GM21786 (cell line): Measurements from ENCODE around the gene PHACTR1.

Source experiments
- ATAC-seq: cut with Tn5 transposase; IDR thresholded peaks from one replicate; pipeline ENCODE4 v1.9.1; 2021; ENCODE audit not compliant: unreplicated experiment

PHACTR1 gene

GRCh38 chr6:13013681-13014503 lies 297.3 kb downstream of the PHACTR1 start:
- no peak for ATAC-seq

DNA sequence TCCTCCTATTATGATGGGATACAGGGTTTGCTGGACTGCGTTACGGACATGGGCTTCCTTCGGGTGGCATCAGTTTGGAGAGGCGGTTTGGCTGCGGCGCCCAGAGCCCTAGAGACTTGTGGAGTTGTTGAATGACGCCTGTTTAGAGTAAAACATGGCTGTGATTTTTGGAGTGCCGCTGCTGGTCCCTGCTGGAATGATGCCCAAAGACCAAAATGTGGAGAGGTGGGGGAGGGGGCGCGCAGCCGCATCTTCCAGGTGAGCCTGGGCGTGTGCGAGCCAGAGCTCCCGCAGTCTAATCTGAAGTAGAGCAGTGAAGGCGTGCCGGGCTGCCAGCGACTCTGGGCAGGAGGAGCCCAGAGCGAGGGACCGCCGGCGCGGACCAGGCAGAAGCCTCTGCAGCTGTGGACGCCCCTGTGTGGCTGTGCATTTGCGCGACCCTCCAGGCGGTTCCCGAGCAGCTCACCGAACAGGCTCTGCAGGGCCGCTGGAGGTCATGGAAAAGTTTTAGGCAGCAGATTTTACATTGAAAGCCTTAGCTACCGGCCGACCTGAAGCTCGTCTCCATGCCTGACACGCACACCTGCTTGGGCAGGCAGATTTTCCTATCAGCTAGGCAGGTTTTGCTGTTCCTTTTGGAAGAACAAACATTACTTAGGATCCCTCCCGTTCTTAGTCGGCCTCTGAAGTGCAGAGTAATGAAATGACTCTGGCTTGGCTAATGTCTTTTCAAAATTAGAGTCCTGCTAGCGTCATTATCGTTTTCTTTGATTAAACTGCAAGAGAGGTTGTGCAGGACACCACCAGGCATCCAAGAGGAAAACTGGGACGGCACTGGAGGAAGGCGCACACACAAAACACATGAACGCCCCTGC lies 298.2 kb downstream of the PHACTR1 start:
- no peak for ATAC-seq

- no peak for ATAC-seq
Measured at GRCh38 chr6:13015379-13015681, 298.8 kb downstream of the PHACTR1 start.

DNA sequence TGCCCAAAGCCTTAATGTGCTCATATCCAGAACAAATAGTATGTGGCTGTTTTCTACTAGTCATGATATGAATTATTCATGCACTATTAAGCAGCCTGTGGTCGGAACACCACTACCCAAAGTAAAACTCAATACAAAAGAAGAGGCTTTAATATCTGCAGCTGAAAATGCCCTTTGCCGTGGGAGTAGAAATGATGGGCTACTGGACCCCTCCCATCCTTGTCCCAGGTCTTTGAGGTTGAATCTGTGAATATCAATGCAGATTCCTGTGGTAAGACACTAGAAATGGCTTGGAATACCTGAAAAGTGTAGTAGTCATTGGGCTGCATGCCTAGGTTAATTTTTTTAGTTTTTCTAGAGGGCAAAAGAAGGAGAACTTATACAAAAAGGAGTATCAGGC lies 308.0 kb downstream of the PHACTR1 start:
- ATAC-seq: no peak

GRCh38 chr6:13025893-13026499 lies 309.4 kb downstream of the PHACTR1 start:
- no peak for ATAC-seq

GRCh38 chr6:13026557-13026956 lies 310.0 kb downstream of the PHACTR1 start:
- no peak for ATAC-seq

GRCh38 chr6:13027207-13027606 lies 310.6 kb downstream of the PHACTR1 start:
- ATAC-seq: no peak

GRCh38 chr6:13030396-13030795 lies 313.8 kb downstream of the PHACTR1 start:
- no peak for ATAC-seq

DNA sequence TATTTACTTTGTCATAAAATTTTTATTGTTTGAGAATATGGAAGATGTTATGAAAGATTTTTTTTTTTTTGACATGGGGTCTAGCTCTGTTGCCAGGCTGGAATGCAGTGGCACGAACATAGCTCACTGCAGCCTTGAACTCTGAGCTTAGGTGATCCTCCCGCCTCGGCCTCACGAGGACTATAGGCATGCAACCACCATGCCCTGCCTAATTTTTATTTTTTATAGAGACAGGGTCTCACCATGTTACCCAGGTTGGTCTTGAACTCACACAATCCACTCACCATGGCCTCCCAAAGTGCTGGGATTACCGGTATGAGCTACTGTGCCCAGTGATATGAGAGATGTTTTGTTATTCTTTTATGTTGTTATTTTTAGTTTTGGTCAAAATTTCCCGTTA lies 316.0 kb downstream of the PHACTR1 start:
- no peak for ATAC-seq

DNA sequence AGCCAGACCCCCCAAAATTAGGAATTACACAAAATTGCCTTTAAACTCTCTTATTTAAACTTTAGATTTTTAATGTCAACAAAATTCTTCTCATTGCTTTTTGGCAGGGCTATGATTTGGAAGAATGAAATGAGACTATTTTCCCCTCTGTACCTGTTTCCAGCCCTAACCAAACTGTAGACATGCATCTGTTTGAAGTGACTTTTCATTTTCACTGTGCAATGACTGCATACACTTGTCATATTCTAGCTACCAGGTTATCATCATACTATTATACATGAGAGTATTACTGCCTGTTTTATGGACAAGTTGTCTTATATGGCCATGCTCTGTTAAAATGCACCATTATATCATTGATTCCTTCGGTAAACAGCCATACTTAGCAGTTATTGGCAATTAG lies 316.6 kb downstream of the PHACTR1 start:
- no peak for ATAC-seq

- no peak for ATAC-seq
Measured at GRCh38 chr6:13034316-13034715, 317.7 kb downstream of the PHACTR1 start.

GRCh38 chr6:13035606-13036005 lies 319.0 kb downstream of the PHACTR1 start:
- ATAC-seq: no peak

GRCh38 chr6:13038315-13038714 lies 321.7 kb downstream of the PHACTR1 start:
- ATAC-seq: no peak

DNA sequence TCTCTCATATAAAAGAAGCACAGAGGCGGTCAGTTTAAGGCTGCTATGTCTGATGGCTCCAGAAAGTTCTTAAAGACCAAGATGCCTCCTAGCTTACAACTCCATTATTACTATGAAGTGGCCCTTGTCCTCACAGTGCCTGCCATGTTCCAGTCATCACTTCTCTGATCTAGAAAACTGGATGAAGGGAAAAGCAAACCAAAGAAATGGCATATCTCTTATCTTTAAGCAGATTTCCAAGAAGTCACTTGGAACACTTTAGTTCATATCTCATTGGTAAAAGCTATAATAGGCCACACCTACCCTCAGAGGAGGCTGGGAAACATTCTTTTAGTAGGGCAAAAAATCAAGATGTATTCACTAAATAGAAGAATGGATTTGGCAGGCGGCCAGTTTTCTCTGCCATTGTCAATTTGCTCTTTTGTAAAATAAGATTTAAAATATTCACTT lies 322.2 kb downstream of the PHACTR1 start:
- ATAC-seq: no peak

GRCh38 chr6:13044390-13044789 lies 327.8 kb downstream of the PHACTR1 start:
- ATAC-seq: no peak

DNA sequence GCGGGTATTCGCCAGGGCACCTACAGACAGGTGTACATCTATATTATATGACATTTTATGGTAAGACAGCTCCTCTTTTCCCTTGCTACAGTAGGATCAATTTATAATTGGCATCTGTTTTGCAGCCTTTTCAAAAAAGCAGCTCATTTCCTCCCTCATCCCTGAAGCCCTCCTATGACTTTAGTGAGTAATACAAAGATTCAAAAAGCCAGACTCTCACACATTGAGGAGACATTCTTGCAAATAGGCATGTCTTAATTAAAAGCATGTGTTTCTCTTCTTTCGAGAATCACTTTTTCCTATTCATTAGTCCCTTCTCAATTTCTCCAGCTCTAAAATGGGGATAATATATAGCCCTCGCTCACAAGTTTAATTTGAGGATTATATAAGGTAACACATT lies 328.3 kb downstream of the PHACTR1 start:
- no peak for ATAC-seq

DNA sequence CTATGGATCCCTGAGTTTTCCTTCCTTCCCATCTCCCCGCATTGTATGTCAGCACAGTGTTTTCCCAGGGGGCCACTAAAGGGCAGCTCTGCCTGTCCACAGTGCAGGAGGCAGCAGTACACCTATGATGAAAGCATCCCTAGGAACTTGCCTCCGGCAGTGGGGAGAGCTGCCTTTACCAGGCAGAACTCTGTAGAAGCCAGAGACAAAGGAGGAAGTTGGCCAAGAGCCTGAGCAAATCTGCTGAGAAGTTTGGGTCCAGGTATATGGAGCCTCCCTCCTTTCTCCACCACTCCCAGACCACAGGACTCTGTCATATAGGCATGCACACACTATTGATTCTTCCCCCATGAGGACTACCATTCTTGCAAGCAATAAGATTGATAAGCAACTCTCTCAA lies 329.1 kb downstream of the PHACTR1 start:
- ATAC-seq: no peak

GRCh38 chr6:13046084-13046483 lies 329.5 kb downstream of the PHACTR1 start:
- ATAC-seq: no peak

GRCh38 chr6:13048113-13048512 lies 331.5 kb downstream of the PHACTR1 start:
- ATAC-seq: no peak

GRCh38 chr6:13049666-13050254 lies 333.2 kb downstream of the PHACTR1 start:
- no peak for ATAC-seq

- ATAC-seq: no peak
Measured at GRCh38 chr6:13053006-13053461, 336.5 kb downstream of the PHACTR1 start.
